Measurements from ENCODE around the gene TBC1D22A.

DNA sequence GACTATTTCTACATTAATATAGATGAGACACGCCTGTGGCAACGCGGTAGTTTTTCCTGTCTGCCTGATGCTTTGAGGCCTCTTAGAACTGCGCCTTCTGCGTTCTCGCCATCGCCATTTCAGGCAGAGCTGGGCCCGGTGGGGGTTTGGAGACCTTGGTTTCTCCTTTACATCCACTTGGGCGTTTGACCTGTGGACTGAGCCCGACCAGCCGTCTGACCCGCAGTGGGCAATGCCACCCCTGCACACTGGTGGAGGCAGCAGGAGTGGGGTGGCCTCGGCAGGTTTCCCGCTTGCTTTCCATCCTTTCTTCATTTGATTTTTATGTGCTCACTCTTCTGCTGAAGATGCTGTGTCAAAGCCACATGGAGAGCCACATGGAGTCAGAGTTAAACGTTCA lies 130.4 kb downstream of the TBC1D22A start:
- TF ChIP-seq, protein P1, sequence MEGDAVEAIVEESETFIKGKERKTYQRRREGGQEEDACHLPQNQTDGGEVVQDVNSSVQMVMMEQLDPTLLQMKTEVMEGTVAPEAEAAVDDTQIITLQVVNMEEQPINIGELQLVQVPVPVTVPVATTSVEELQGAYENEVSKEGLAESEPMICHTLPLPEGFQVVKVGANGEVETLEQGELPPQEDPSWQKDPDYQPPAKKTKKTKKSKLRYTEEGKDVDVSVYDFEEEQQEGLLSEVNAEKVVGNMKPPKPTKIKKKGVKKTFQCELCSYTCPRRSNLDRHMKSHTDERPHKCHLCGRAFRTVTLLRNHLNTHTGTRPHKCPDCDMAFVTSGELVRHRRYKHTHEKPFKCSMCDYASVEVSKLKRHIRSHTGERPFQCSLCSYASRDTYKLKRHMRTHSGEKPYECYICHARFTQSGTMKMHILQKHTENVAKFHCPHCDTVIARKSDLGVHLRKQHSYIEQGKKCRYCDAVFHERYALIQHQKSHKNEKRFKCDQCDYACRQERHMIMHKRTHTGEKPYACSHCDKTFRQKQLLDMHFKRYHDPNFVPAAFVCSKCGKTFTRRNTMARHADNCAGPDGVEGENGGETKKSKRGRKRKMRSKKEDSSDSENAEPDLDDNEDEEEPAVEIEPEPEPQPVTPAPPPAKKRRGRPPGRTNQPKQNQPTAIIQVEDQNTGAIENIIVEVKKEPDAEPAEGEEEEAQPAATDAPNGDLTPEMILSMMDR (conservative IDR thresholded peaks at IDR 0.05; ENCODE audit: low read depth, low read length) = no peak
- TF ChIP-seq EZH2 (IDR thresholded peaks at IDR 0.05; ENCODE audit: low read length, unreplicated experiment) (no peak), EZH2phosphoT487 (IDR thresholded peaks at IDR 0.05; ENCODE audit: borderline replicate concordance, low read length) (no peak)

Data from PC-3 (cell line).